GM12878 (cell line): Measurements from ENCODE around the gene ZBTB4. TPM values are rescaled to one million over a fixed set of nuclear protein-coding genes. Genes with fewer than 3 reads are reported as not detected.

Experiments used
- ATAC-seq: fragments of 200-7000 bp; cut with Tn5 transposase; 3 replicates; pipeline ENCODE4 v1.9.1; 2020; ENCODE audit warnings: mild to moderate bottlenecking, moderate library complexity
- BruUV-seq: library from RNA; stranded (reverse); fragments of 400-500 nt; replicated peaks from 2 replicates; lab custom pipeline; 2021; lab: Mats Ljungman, UMichigan
- CTCF ChIA-PET: fragments of 300-600 bp; sonication (Branson Sonifier 250); formaldehyde crosslinking; extraction: SDS; loops from one replicate; lab custom pipeline; 2021; ENCODE audit warnings: inconsistent platforms; lab: Yijun Ruan, JAX
- POLR2A ChIA-PET: fragments of 350-600 bp; formaldehyde crosslinking; extraction: SDS; loops from one replicate; lab custom pipeline; 2021; ENCODE audit warnings: inconsistent platforms; lab: Charles Lee
- RAD21 ChIA-PET: fragments of 300-600 bp; sonication (Branson Sonifier 250); formaldehyde crosslinking; loops from one replicate; lab custom pipeline; 2023; ENCODE audit warnings: antibody characterized with exemption; ENCODE audit not compliant: unreplicated experiment; lab: Charles Lee
- SMC1A ChIA-PET: fragments of 300-600 bp; sonication (Branson Sonifier 250); formaldehyde crosslinking; loops from one replicate; lab custom pipeline; 2023; ENCODE audit not compliant: unreplicated experiment, uncharacterized antibody; lab: Charles Lee
- DNase-seq: peaks from one replicate; pipeline ENCODE4 v3.0.0-alpha.2; 2011; ENCODE audit warnings: low read depth, low spot score
- FAIRE-seq: peaks from 3 replicates; lab custom pipeline; 2011; peaks lifted over from hg19 to GRCh38; lab: Jason Lieb, UNC
- H2AFZ ChIP-seq: 2 replicates; pipeline ENCODE4 v1.6.0; 2011; ENCODE audit warnings: low read depth, low read length, control low read depth; ENCODE audit not compliant: control insufficient read depth
- H3K27ac ChIP-seq: 2 replicates; pipeline ENCODE4 v1.5.1; 2011; ENCODE audit warnings: control low read depth; ENCODE audit not compliant: control insufficient read depth, insufficient read depth
- H3K27me3 ChIP-seq, 2 experiments: replicated peaks in 1 of 2; 2 replicates each; pipeline versions ENCODE4 v1.6.0 to v1.6.1; 2011; ENCODE audit warnings: low read length in 1 of 2; ENCODE audit not compliant: control insufficient read depth in 2 of 2, insufficient read depth in 2 of 2
- H3K36me3 ChIP-seq, 2 experiments: 2 replicates each; pipeline ENCODE4 v1.5.1; 2011; ENCODE audit warnings: low read length in 1 of 2; ENCODE audit not compliant: control insufficient read depth in 2 of 2, insufficient read depth in 2 of 2
- H3K4me1 ChIP-seq: 2 replicates; pipeline ENCODE4 v1.6.1; 2011; ENCODE audit warnings: mild to moderate bottlenecking, low read length, moderate library complexity, mixed read lengths; ENCODE audit not compliant: control insufficient read depth, insufficient read depth
- H3K4me2 ChIP-seq: 2 replicates; pipeline ENCODE4 v1.6.0; 2011; ENCODE audit warnings: control low read depth; ENCODE audit not compliant: control insufficient read depth, insufficient read depth
- H3K4me3 ChIP-seq: fragments of 200-600 bp; sonication (generic); 2 replicates; pipeline ENCODE4 v1.5.1; 2016
- H3K79me2 ChIP-seq: 2 replicates; pipeline ENCODE4 v1.6.0; 2011; ENCODE audit warnings: low read length; ENCODE audit not compliant: control insufficient read depth, insufficient read depth
- H3K9ac ChIP-seq: 2 replicates; pipeline ENCODE4 v1.8.0; 2011; ENCODE audit warnings: low read length, control low read depth, mixed read lengths; ENCODE audit not compliant: control insufficient read depth, insufficient read depth
- H3K9me3 ChIP-seq: replicated peaks from 3 replicates; pipeline ENCODE4 v1.5.1; 2011; ENCODE audit warnings: mild to moderate bottlenecking, low read length; ENCODE audit not compliant: control insufficient read depth, insufficient read depth
- H4K20me1 ChIP-seq: 2 replicates; pipeline ENCODE4 v1.6.0; 2011; ENCODE audit not compliant: control insufficient read depth, insufficient read depth
- BRCA1 ChIP-seq: IDR thresholded peaks from 2 replicates; pipeline ENCODE4 v1.6.1; 2011; ENCODE audit warnings: low read depth, low read length, improper control_type of control experiment
- CHD4 ChIP-seq: fragments of 200-600 bp; sonication (generic); IDR thresholded peaks from 2 replicates; pipeline ENCODE4 v1.6.1; 2016; ENCODE audit warnings: mild to moderate bottlenecking
- RELA ChIP-seq: fragments of 450-650 bp; IDR thresholded peaks from 2 replicates; pipeline ENCODE4 v1.8.0; 2014; ENCODE audit warnings: borderline replicate concordance; ENCODE audit not compliant: partially characterized antibody
- SIN3A ChIP-seq: IDR thresholded peaks from 2 replicates; pipeline ENCODE4 v1.6.1; 2012; ENCODE audit warnings: low read depth, low read length, improper control_type of control experiment
- SUPT20H ChIP-seq: IDR thresholded peaks from 2 replicates; pipeline ENCODE4 v1.6.1; 2011; ENCODE audit warnings: low read depth, mild to moderate bottlenecking, low read length, moderate library complexity, borderline replicate concordance; ENCODE audit not compliant: control insufficient read depth
- WGBS: methylation state at CpG from one replicate; pipeline ENCODE4 v1.1.6; 2016; ENCODE audit warnings: low lambda C conversion rate; ENCODE audit not compliant: insufficient replicate concordance, insufficient coverage; ENCODE audit errors: missing lambda C conversion rate; 5-methylcytosine and 5-hydroxymethylcytosine counted together
- in situ Hi-C: fragments of 300-500 bp; cut with MboI; formaldehyde crosslinking; loops from 9 replicates; pipeline ENCODE4 v1.14.3; 2018; ENCODE audit warnings: mixed read lengths
- intact Hi-C: fragments of 100-400 bp; cut with micrococcal nuclease; formaldehyde crosslinking; loops from one replicate; pipeline ENCODE4 v1.14.2; 2022; ENCODE audit not compliant: unreplicated experiment
- polyA plus RNA-seq, 11 experiments: library from polyadenylated mRNA; depleted of rRNA in 4 of 11; unstranded in 6 of 11; stranded (reverse) in 5 of 11; fragments of >200 nt; fragmentation: Nextera tagmentation in 4 of 11; fragmentation: Illumina TruSeq in 1 of 11; extraction: Ambion mirVana in 4 of 11; extraction: Trizol in 1 of 11; gene quantifications; 1 replicate in 1 of 11; 2 replicates in 10 of 11; pipeline versions ENCODE4 v1.2.1 to v1.2.3, GENCODE V29; 2011 to 2016; ENCODE audit warnings: inconsistent platforms in 2 of 11, missing spikeins in 2 of 11, low read depth in 1 of 11
- total RNA-seq, 4 experiments: library from RNA; depleted of rRNA in 3 of 4; stranded (reverse); fragments of >200 nt in 3 of 4; fragmentation: Illumina TruSeq in 1 of 4; extraction: Trizol in 1 of 4; gene quantifications; 2 replicates each; pipeline versions ENCODE4 v1.2.1 to v1.2.3, GENCODE V29; 2013 to 2021
- TF ChIP-seq, protein P1 (sequence below): fragments of 450-650 bp; IDR thresholded peaks from 2 replicates; pipeline ENCODE4 v1.6.1; 2018; ENCODE audit warnings: mild to moderate bottlenecking, low read depth, moderate library complexity; ENCODE audit not compliant: partially characterized antibody
- TF ChIP-seq, protein P2 (sequence below): fragments of 450-650 bp; formaldehyde crosslinking; IDR thresholded peaks from 2 replicates; pipeline ENCODE4 v1.4.0; 2022; ENCODE audit warnings: mild to moderate bottlenecking, moderate library complexity
- TF ChIP-seq, protein P3 (sequence below): fragments of 450-650 bp; IDR thresholded peaks from 2 replicates; pipeline ENCODE4 v1.6.1; 2017; ENCODE audit warnings: mild to moderate bottlenecking, moderate library complexity

The ZBTB4 gene
- total and polyA plus RNA-seq, 10 of the 15 experiments (the other 5 are each of a cell fraction or from before 2014, with no cell fraction given), result 2.0 to 14.9 (median 6.9) TPM

DNA sequence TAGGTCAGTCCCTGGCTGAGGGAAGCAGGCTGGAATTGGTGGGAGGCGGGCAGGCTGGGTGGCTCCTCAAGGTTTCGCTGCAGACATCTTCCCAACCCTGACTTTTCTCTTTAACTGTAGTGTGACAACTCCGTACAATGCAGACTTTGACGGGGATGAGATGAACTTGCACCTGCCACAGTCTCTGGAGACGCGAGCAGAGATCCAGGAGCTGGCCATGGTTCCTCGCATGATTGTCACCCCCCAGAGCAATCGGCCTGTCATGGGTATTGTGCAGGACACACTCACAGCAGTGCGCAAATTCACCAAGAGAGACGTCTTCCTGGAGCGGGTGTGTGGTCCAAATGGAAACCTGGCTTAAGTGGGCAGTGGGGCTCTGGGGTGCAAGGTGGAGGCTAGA lies 19.7 kb upstream of the ZBTB4 start:
- Histone ChIP-seq H3K4me1 (no peaks in the 10 kb centered on the region), H3K36me3 (peaks cover 61 to 65% of the 10 kb centered on the region in 2 experiments), H3K9me3 (no peaks in the 10 kb centered on the region), H3K27me3 (no peaks in the 10 kb centered on the region), H3K79me2 (peaks cover 7% of the 10 kb centered on the region), H3K4me2 (no peak overlapping the region), H3K27ac (no peak overlapping the region), H4K20me1 (no peaks in the 10 kb centered on the region; the same call in 1 of the 2 replicates), H2AFZ (no peak overlapping the region), H3K9ac (no peak overlapping the region), H3K4me3 (no peak overlapping the region)
- POLR2A ChIA-PET, result no interaction called here
- no peak for DNase-seq
- 99% methylated on average over 11 of the region's 11 CpGs for WGBS
- FAIRE-seq, result no peak
- CTCF ChIA-PET, result interaction anchor here (0.9 kb wide), 1 partner anchor 58 kb away, joined by 3 read pairs; no protein-coding TSS in a partner anchor
- in situ Hi-C loops (no loop called here), intact Hi-C loops (no loop called here)
- SMC1A ChIA-PET, result no interaction called here
- BruUV-seq, result no TSS peak
- RAD21 ChIA-PET, result no interaction called here
- ATAC-seq, result no peak
- TF ChIP-seq CHD4, result no peak
- TF ChIP-seq, protein P1, sequence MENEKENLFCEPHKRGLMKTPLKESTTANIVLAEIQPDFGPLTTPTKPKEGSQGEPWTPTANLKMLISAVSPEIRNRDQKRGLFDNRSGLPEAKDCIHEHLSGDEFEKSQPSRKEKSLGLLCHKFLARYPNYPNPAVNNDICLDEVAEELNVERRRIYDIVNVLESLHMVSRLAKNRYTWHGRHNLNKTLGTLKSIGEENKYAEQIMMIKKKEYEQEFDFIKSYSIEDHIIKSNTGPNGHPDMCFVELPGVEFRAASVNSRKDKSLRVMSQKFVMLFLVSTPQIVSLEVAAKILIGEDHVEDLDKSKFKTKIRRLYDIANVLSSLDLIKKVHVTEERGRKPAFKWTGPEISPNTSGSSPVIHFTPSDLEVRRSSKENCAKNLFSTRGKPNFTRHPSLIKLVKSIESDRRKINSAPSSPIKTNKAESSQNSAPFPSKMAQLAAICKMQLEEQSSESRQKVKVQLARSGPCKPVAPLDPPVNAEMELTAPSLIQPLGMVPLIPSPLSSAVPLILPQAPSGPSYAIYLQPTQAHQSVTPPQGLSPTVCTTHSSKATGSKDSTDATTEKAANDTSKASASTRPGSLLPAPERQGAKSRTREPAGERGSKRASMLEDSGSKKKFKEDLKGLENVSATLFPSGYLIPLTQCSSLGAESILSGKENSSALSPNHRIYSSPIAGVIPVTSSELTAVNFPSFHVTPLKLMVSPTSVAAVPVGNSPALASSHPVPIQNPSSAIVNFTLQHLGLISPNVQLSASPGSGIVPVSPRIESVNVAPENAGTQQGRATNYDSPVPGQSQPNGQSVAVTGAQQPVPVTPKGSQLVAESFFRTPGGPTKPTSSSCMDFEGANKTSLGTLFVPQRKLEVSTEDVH, result no peak
- TF ChIP-seq, protein P2, sequence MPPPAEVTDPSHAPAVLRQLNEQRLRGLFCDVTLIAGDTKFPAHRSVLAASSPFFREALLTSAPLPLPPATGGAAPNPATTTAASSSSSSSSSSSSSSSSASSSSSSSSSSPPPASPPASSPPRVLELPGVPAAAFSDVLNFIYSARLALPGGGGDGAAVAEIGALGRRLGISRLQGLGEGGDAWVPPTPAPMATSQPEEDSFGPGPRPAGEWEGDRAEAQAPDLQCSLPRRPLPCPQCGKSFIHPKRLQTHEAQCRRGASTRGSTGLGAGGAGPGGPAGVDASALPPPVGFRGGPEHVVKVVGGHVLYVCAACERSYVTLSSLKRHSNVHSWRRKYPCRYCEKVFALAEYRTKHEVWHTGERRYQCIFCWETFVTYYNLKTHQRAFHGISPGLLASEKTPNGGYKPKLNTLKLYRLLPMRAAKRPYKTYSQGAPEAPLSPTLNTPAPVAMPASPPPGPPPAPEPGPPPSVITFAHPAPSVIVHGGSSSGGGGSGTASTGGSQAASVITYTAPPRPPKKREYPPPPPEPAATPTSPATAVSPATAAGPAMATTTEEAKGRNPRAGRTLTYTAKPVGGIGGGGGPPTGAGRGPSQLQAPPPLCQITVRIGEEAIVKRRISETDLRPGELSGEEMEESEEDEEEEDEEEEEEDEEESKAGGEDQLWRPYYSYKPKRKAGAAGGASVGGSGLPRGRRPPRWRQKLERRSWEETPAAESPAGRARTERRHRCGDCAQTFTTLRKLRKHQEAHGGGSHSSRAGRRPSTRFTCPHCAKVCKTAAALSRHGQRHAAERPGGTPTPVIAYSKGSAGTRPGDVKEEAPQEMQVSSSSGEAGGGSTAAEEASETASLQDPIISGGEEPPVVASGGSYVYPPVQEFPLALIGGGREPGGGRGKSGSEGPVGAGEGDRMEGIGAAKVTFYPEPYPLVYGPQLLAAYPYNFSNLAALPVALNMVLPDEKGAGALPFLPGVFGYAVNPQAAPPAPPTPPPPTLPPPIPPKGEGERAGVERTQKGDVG, result no peak
- TF ChIP-seq RELA, result no peak
- no peak for TF ChIP-seq SUPT20H
- no peak for TF ChIP-seq SIN3A
- TF ChIP-seq BRCA1, result no peak
- TF ChIP-seq, protein P3, sequence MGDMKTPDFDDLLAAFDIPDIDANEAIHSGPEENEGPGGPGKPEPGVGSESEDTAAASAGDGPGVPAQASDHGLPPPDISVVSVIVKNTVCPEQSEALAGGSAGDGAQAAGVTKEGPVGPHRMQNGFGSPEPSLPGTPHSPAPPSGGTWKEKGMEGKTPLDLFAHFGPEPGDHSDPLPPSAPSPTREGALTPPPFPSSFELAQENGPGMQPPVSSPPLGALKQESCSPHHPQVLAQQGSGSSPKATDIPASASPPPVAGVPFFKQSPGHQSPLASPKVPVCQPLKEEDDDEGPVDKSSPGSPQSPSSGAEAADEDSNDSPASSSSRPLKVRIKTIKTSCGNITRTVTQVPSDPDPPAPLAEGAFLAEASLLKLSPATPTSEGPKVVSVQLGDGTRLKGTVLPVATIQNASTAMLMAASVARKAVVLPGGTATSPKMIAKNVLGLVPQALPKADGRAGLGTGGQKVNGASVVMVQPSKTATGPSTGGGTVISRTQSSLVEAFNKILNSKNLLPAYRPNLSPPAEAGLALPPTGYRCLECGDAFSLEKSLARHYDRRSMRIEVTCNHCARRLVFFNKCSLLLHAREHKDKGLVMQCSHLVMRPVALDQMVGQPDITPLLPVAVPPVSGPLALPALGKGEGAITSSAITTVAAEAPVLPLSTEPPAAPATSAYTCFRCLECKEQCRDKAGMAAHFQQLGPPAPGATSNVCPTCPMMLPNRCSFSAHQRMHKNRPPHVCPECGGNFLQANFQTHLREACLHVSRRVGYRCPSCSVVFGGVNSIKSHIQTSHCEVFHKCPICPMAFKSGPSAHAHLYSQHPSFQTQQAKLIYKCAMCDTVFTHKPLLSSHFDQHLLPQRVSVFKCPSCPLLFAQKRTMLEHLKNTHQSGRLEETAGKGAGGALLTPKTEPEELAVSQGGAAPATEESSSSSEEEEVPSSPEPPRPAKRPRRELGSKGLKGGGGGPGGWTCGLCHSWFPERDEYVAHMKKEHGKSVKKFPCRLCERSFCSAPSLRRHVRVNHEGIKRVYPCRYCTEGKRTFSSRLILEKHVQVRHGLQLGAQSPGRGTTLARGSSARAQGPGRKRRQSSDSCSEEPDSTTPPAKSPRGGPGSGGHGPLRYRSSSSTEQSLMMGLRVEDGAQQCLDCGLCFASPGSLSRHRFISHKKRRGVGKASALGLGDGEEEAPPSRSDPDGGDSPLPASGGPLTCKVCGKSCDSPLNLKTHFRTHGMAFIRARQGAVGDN, result no peak
